GM23338 (cell line): ENCODE measurements around the gene DTYMK. TPM values are rescaled to one million over a fixed set of nuclear protein-coding genes. Genes with fewer than 3 reads are reported as not detected.

Source experiments
- ATAC-seq: fragments of 200-7000 bp; cut with Tn5 transposase; 3 replicates; pipeline ENCODE4 v1.9.1; 2020
- DNase-seq: peaks from one replicate; pipeline ENCODE4 v3.0.0-alpha.2; 2015; ENCODE audit warnings: low spot score
- H2AFZ ChIP-seq: fragments of 200-600 bp; sonication (generic); 2 replicates; pipeline ENCODE4 v1.8.0; 2016; ENCODE audit warnings: antibody characterized with exemption, mild to moderate bottlenecking, moderate library complexity
- H3F3A ChIP-seq: fragments of 200-600 bp; sonication (generic); replicated peaks from 2 replicates; pipeline ENCODE4 v1.8.0; 2017; ENCODE audit warnings: antibody characterized with exemption, mixed run types, low read depth
- H3K27ac ChIP-seq: fragments of 200-600 bp; sonication (generic); 2 replicates; pipeline ENCODE4 v1.6.1; 2016; ENCODE audit warnings: low read depth
- H3K27me3 ChIP-seq: fragments of 200-600 bp; sonication (generic); 2 replicates; pipeline ENCODE4 v1.8.0; 2016; ENCODE audit warnings: mild to moderate bottlenecking, mixed run types, moderate library complexity; ENCODE audit not compliant: insufficient read depth
- H3K36me3 ChIP-seq: fragments of 200-600 bp; sonication (generic); 2 replicates; pipeline ENCODE4 v1.8.0; 2016; ENCODE audit warnings: mild to moderate bottlenecking; ENCODE audit not compliant: insufficient read depth
- H3K4me1 ChIP-seq: fragments of 200-600 bp; sonication (generic); 2 replicates; pipeline ENCODE4 v1.8.0; 2016; ENCODE audit warnings: mild to moderate bottlenecking, moderate library complexity; ENCODE audit not compliant: insufficient read depth
- H3K4me2 ChIP-seq: fragments of 200-600 bp; sonication (generic); 2 replicates; pipeline ENCODE4 v1.7.1; 2017; ENCODE audit warnings: mixed run types
- H3K4me3 ChIP-seq: fragments of 200-600 bp; sonication (generic); 2 replicates; pipeline ENCODE4 v1.6.1; 2016; ENCODE audit warnings: mixed run types
- H3K79me2 ChIP-seq: fragments of 200-600 bp; sonication (generic); replicated peaks from 2 replicates; pipeline ENCODE4 v1.8.0; 2017; ENCODE audit warnings: mild to moderate bottlenecking; ENCODE audit not compliant: insufficient read depth
- H3K9me2 ChIP-seq: fragments of 200-600 bp; sonication (generic); 2 replicates; pipeline ENCODE4 v1.8.0; 2017; ENCODE audit not compliant: insufficient read depth
- H4K20me1 ChIP-seq: fragments of 200-600 bp; sonication (generic); replicated peaks from 2 replicates; pipeline ENCODE4 v1.8.0; 2017; ENCODE audit warnings: mild to moderate bottlenecking; ENCODE audit not compliant: insufficient read depth
- H3K27ac Mint-ChIP-seq: 2 replicates; pipeline ENCODE4 v1.8.0; 2020; ENCODE audit warnings: inconsistent platforms, mild to moderate bottlenecking, moderate library complexity, mixed read lengths
- H3K27me3 Mint-ChIP-seq: 3 replicates; pipeline ENCODE4 v1.8.0; 2022; ENCODE audit warnings: low read depth, mild to moderate bottlenecking, moderate library complexity, mixed read lengths, inconsistent platforms; ENCODE audit not compliant: insufficient read depth, poor library complexity
- H3K36me3 Mint-ChIP-seq: 3 replicates; pipeline ENCODE4 v1.8.0; 2021; ENCODE audit warnings: low read depth, mild to moderate bottlenecking, inconsistent platforms, moderate library complexity, mixed read lengths
- H3K4me1 Mint-ChIP-seq: 3 replicates; pipeline ENCODE4 v1.8.0; 2020; ENCODE audit warnings: mild to moderate bottlenecking, inconsistent platforms, mixed read lengths
- H3K4me3 Mint-ChIP-seq: 3 replicates; pipeline ENCODE4 v1.8.0; 2021; ENCODE audit warnings: moderate library complexity, mild to moderate bottlenecking, inconsistent platforms, mixed read lengths
- H3K9me3 Mint-ChIP-seq: 3 replicates; pipeline ENCODE4 v1.8.0; 2020; ENCODE audit warnings: moderate library complexity, mild to moderate bottlenecking, inconsistent platforms, mixed read lengths
- CREB1 ChIP-seq: fragments of 250-450 bp; sonication (Bioruptor Pico); IDR thresholded peaks from 2 replicates; pipeline ENCODE4 v1.5.0; 2020; ENCODE audit warnings: low read depth, mild to moderate bottlenecking, moderate library complexity
- EZH2 ChIP-seq: fragments of 200-600 bp; sonication (generic); IDR thresholded peaks from one replicate; pipeline ENCODE4 v1.8.0; 2017; ENCODE audit warnings: antibody characterized with exemption, mild to moderate bottlenecking, low read depth; ENCODE audit not compliant: unreplicated experiment
- EZH2phosphoT487 ChIP-seq: fragments of 200-600 bp; sonication (generic); IDR thresholded peaks from one replicate; pipeline ENCODE4 v1.8.1; 2018; ENCODE audit warnings: antibody characterized with exemption; ENCODE audit not compliant: unreplicated experiment
- JUNB ChIP-seq: IDR thresholded peaks from one replicate; pipeline ENCODE4 v1.6.1; 2016; ENCODE audit warnings: antibody characterized with exemption; ENCODE audit not compliant: unreplicated experiment
- NANOG ChIP-seq: IDR thresholded peaks from 2 replicates; pipeline ENCODE4 v1.6.1; 2016; ENCODE audit warnings: antibody characterized with exemption, borderline replicate concordance
- POLR2AphosphoS5 ChIP-seq: IDR thresholded peaks from 2 replicates; pipeline ENCODE4 v1.6.1; 2016; ENCODE audit warnings: antibody characterized with exemption, low read depth
- STAT1 ChIP-seq: IDR thresholded peaks from one replicate; pipeline ENCODE4 v1.6.1; 2016; ENCODE audit warnings: antibody characterized with exemption; ENCODE audit not compliant: unreplicated experiment
- polyA plus RNA-seq: library from polyadenylated mRNA; unstranded; fragments of >200 nt; fragmentation: Nextera tagmentation; extraction: Ambion mirVana; gene quantifications from 2 replicates; pipeline ENCODE4 v1.2.1, GENCODE V29; 2016
- total RNA-seq: library from RNA; depleted of rRNA; stranded (reverse); fragments of >200 nt; shearing (Covaris generic); gene quantifications from 2 replicates; pipeline ENCODE4 v1.2.3, GENCODE V29; 2014
- TF ChIP-seq, protein P1 (sequence below): IDR thresholded peaks from one replicate; pipeline ENCODE4 v1.6.1; 2018; ENCODE audit warnings: antibody characterized with exemption; ENCODE audit not compliant: unreplicated experiment
- TF ChIP-seq, protein P2 (sequence below): fragments of 250-450 bp; sonication (Bioruptor Pico); IDR thresholded peaks from 2 replicates; pipeline ENCODE4 v1.5.0; 2020; ENCODE audit warnings: mild to moderate bottlenecking, moderate library complexity
- TF ChIP-seq, protein P3 (sequence below), 2 experiments: fragments of 200-600 bp in 1 of 2; sonication (generic) in 1 of 2; conservative IDR thresholded peaks; 2 replicates each; pipeline versions ENCODE4 v1.5.1 to v1.6.1; 2016 to 2017; ENCODE audit warnings: antibody characterized with exemption in 2 of 2, low read depth in 2 of 2, mild to moderate bottlenecking in 2 of 2, moderate library complexity in 1 of 2
- TF ChIP-seq, protein P4 (sequence below): IDR thresholded peaks from 2 replicates; pipeline ENCODE4 v1.6.1; 2016; ENCODE audit warnings: antibody characterized with exemption

The DTYMK gene
- total and polyA plus RNA-seq, 2 experiments from 2014 or later: 55.4 to 65.4 TPM

DNA sequence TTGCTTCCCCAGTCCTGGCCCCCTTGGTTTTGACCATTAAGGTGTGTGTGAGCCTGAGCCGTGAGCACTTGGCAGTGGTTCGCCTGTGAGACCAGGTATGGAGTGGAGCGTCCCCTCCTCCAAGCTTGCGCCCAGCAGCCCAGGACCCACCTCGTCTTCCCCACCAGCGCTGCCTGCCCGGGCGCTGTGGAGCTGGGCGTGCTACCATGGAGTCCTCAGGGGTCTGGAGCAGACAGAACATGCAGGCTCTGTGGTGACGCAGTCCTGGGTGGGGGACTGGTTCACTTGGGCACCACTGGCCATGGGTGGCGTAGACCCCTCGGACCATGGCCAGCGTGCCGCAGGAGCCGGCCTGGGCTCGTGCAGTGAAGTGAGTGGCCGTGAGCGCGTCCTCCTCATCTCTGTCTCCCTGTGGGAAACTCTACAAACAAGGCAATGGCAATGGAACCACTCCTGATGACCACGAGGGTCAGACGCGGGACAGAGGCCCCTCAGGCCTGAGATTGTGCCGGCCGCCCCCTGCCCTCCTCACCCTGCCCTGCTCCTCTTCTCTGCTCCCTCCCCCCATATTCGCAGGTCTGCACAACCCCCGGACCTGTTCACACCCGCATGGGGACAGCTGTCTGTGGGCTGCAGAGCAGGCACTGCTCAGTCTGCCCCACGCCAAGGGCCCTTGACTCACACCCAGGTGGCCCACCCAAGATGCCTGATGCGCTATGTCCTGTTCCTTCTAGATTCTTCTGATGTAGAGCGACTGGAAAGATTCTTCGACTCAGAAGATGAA is 15.0 kb downstream of the DTYMK start:
- Mint-ChIP-seq H3K4me3 (no peak overlapping the region), H3K4me1 (peaks cover 7% of the 10 kb centered on the region; the same call in 2 of the 3 replicates), H3K27ac (no peak overlapping the region), H3K27me3 (peaks cover 8% of the 10 kb centered on the region), H3K36me3 (peaks cover 48% of the 10 kb centered on the region), H3K9me3 (no peaks in the 10 kb centered on the region)
- H3K27me3 ChIP-seq: no peaks in the 10 kb centered on the region
- no peak for DNase-seq
- no peak for ATAC-seq
- no peaks in the 10 kb centered on the region; the same call in 1 of the 2 replicates for H4K20me1 ChIP-seq
- no peak overlapping the region for H2AFZ ChIP-seq
- TF ChIP-seq POLR2AphosphoS5 (no peak), CREB1 (CRISPR knock-in tag) (no peak), JUNB (no peak), STAT1 (no peak), EZH2 (no peak), NANOG (no peak), EZH2phosphoT487 (no peak)
- TF ChIP-seq, protein P1, sequence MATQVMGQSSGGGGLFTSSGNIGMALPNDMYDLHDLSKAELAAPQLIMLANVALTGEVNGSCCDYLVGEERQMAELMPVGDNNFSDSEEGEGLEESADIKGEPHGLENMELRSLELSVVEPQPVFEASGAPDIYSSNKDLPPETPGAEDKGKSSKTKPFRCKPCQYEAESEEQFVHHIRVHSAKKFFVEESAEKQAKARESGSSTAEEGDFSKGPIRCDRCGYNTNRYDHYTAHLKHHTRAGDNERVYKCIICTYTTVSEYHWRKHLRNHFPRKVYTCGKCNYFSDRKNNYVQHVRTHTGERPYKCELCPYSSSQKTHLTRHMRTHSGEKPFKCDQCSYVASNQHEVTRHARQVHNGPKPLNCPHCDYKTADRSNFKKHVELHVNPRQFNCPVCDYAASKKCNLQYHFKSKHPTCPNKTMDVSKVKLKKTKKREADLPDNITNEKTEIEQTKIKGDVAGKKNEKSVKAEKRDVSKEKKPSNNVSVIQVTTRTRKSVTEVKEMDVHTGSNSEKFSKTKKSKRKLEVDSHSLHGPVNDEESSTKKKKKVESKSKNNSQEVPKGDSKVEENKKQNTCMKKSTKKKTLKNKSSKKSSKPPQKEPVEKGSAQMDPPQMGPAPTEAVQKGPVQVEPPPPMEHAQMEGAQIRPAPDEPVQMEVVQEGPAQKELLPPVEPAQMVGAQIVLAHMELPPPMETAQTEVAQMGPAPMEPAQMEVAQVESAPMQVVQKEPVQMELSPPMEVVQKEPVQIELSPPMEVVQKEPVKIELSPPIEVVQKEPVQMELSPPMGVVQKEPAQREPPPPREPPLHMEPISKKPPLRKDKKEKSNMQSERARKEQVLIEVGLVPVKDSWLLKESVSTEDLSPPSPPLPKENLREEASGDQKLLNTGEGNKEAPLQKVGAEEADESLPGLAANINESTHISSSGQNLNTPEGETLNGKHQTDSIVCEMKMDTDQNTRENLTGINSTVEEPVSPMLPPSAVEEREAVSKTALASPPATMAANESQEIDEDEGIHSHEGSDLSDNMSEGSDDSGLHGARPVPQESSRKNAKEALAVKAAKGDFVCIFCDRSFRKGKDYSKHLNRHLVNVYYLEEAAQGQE: no peak
- TF ChIP-seq, protein P2, sequence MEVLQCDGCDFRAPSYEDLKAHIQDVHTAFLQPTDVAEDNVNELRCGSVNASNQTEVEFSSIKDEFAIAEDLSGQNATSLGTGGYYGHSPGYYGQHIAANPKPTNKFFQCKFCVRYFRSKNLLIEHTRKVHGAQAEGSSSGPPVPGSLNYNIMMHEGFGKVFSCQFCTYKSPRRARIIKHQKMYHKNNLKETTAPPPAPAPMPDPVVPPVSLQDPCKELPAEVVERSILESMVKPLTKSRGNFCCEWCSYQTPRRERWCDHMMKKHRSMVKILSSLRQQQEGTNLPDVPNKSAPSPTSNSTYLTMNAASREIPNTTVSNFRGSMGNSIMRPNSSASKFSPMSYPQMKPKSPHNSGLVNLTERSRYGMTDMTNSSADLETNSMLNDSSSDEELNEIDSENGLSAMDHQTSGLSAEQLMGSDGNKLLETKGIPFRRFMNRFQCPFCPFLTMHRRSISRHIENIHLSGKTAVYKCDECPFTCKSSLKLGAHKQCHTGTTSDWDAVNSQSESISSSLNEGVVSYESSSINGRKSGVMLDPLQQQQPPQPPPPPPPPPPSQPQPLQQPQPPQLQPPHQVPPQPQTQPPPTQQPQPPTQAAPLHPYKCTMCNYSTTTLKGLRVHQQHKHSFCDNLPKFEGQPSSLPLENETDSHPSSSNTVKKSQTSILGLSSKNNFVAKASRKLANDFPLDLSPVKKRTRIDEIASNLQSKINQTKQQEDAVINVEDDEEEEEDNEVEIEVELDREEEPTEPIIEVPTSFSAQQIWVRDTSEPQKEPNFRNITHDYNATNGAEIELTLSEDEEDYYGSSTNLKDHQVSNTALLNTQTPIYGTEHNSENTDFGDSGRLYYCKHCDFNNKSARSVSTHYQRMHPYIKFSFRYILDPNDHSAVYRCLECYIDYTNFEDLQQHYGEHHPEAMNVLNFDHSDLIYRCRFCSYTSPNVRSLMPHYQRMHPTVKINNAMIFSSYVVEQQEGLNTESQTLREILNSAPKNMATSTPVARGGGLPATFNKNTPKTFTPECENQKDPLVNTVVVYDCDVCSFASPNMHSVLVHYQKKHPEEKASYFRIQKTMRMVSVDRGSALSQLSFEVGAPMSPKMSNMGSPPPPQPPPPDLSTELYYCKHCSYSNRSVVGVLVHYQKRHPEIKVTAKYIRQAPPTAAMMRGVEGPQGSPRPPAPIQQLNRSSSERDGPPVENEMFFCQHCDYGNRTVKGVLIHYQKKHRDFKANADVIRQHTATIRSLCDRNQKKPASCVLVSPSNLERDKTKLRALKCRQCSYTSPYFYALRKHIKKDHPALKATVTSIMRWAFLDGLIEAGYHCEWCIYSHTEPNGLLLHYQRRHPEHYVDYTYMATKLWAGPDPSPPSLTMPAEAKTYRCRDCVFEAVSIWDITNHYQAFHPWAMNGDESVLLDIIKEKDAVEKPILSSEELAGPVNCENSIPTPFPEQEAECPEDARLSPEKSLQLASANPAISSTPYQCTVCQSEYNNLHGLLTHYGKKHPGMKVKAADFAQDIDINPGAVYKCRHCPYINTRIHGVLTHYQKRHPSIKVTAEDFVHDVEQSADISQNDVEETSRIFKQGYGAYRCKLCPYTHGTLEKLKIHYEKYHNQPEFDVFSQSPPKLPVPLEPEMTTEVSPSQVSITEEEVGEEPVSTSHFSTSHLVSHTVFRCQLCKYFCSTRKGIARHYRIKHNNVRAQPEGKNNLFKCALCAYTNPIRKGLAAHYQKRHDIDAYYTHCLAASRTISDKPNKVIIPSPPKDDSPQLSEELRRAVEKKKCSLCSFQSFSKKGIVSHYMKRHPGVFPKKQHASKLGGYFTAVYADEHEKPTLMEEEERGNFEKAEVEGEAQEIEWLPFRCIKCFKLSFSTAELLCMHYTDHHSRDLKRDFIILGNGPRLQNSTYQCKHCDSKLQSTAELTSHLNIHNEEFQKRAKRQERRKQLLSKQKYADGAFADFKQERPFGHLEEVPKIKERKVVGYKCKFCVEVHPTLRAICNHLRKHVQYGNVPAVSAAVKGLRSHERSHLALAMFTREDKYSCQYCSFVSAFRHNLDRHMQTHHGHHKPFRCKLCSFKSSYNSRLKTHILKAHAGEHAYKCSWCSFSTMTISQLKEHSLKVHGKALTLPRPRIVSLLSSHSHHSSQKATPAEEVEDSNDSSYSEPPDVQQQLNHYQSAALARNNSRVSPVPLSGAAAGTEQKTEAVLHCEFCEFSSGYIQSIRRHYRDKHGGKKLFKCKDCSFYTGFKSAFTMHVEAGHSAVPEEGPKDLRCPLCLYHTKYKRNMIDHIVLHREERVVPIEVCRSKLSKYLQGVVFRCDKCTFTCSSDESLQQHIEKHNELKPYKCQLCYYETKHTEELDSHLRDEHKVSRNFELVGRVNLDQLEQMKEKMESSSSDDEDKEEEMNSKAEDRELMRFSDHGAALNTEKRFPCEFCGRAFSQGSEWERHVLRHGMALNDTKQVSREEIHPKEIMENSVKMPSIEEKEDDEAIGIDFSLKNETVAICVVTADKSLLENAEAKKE (CRISPR knock-in tag): no peak
- TF ChIP-seq, protein P3, sequence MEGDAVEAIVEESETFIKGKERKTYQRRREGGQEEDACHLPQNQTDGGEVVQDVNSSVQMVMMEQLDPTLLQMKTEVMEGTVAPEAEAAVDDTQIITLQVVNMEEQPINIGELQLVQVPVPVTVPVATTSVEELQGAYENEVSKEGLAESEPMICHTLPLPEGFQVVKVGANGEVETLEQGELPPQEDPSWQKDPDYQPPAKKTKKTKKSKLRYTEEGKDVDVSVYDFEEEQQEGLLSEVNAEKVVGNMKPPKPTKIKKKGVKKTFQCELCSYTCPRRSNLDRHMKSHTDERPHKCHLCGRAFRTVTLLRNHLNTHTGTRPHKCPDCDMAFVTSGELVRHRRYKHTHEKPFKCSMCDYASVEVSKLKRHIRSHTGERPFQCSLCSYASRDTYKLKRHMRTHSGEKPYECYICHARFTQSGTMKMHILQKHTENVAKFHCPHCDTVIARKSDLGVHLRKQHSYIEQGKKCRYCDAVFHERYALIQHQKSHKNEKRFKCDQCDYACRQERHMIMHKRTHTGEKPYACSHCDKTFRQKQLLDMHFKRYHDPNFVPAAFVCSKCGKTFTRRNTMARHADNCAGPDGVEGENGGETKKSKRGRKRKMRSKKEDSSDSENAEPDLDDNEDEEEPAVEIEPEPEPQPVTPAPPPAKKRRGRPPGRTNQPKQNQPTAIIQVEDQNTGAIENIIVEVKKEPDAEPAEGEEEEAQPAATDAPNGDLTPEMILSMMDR (conservative IDR thresholded peaks at IDR 0.05; ENCODE audit: low read depth in 2 of 2): no peak
- TF ChIP-seq, protein P4, sequence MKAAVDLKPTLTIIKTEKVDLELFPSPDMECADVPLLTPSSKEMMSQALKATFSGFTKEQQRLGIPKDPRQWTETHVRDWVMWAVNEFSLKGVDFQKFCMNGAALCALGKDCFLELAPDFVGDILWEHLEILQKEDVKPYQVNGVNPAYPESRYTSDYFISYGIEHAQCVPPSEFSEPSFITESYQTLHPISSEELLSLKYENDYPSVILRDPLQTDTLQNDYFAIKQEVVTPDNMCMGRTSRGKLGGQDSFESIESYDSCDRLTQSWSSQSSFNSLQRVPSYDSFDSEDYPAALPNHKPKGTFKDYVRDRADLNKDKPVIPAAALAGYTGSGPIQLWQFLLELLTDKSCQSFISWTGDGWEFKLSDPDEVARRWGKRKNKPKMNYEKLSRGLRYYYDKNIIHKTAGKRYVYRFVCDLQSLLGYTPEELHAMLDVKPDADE: no peak
- H3K9me2 ChIP-seq: no peaks in the 10 kb centered on the region
- no peaks in the 10 kb centered on the region for H3K79me2 ChIP-seq
- H3K4me1 ChIP-seq: no peaks in the 10 kb centered on the region
- H3K36me3 ChIP-seq: peaks cover 4% of the 10 kb centered on the region; the same call in 1 of the 2 replicates
- H3F3A ChIP-seq: no peaks in the 10 kb centered on the region; the same call in none of the 2 replicates
- no peak overlapping the region for H3K4me2 ChIP-seq
- no peak overlapping the region for H3K4me3 ChIP-seq
- H3K27ac ChIP-seq: no peak overlapping the region
